Right renal cortex interstitium (tissue), 3 donors: ENCODE measurements around the gene NPHP4. TPM values are rescaled to one million over a fixed set of nuclear protein-coding genes. Genes with fewer than 3 reads are reported as not detected.

ENCODE experiments used
- DNase-seq, 3 donors: peaks; one replicate each; pipeline ENCODE4 v3.0.0-alpha.2; 2013; ENCODE audit warnings: low read depth in 3 of 3, low spot score in 2 of 3
- polyA plus RNA-seq, 3 donors: library from polyadenylated mRNA; unstranded; fragments of 120-200 nt; gene quantifications; one replicate each; pipeline ENCODE4 v1.2.1, GENCODE V29; 2013; ENCODE audit not compliant: insufficient read length in 3 of 3

NPHP4 gene
- polyA plus RNA-seq, 3 donors: 8.9 to 10.4 (median 9.2) TPM

- no peak for DNase-seq
Measured at GRCh38 chr1:5992814-5993555, 760 bp upstream of the NPHP4 start.

DNA sequence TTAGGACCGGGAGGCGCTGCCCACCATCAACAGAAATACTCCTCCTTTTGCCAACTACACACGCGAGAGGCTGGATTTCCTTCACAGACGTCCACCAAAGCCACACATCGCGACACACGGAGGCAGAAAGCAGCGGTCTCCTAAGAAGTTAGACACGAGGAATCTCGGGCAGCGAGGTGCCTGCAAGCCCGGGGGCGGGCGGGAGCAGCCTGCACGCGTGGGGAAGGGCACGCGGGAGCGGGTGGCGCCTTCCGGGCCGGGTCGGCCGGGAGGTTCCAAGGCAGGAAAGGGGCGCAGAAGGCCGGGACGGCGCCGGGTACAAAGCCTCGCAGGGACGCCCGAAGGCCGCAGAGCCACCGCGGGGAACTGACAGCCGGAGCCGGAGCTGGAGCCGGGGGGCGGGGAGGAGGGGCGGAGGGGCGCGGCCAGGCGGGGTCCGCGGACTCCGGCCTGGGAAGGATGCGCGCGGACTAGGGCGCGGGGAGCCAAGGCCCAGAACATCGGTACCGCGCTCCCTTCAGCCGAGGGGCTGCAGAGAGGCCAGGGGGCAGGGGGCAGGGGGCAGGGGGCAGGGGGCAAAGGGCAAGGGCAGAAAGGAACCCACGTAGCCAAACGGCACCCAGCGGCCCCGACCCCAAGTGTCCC is 722 bp downstream of the NPHP4 start:
- DNase-seq: no peak

DNA sequence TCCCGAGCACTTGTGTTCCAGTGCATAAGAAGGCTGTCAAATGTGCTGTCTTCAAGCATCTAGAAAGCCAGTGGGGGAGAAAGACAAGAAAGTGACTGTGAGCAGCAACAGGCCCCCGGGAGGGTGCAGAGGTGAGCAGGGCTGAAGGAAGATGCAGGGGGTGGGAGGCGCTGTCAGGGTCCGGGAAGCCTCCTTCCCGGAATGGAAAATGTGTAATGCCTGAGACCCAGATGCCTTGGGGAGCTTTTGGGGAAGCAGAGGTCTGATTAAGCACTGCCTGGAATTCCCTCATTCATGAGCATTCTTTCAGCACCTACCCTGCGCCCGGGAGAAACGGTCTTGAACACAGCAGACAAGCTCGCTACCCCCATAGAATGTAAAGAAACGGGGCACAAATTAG is 1.3 kb downstream of the NPHP4 start:
- no peak for DNase-seq

DNA sequence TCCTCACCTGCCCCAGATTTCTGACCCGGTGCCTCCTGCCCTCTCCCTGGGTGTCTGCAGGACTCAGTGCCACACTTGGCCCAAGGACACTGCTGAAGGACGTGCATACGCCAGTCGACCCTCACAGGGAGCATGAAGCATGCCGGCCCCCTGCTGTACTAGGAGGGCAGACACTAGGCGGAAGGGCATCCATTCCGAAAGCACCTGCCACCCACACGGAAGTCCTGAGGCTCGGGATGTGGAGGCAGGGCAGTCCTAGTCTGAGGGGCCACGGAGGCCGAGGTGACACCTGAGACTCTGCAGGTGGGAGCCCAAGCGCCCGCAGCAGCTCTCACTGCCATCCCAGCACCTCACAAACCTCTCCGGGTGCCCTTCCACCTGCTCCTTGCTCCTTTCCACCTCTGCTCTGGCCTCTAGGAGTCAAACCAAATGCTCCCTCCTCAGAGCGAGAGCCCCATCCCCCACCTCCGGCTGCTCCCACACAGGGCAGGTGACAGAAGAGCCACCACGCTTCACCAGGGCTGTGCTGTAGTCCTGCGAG is 2.4 kb downstream of the NPHP4 start:
- no peak for DNase-seq

DNA sequence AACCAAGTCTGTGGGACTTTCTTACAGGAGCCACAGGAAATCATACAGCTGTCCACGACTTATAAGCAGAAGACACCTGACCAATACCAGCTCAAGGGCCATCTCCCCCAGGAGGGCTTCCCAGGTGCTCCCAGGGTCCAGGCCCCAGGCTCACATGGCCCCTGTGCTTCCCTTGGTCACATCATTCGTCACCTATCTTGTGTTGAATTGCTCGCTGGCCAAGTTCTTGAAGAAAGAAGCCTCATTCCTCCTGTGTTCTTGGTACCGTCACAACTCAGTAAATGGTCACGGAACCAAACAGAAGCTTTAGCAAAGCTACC is 3.0 kb downstream of the NPHP4 start:
- no peak for DNase-seq

DNA sequence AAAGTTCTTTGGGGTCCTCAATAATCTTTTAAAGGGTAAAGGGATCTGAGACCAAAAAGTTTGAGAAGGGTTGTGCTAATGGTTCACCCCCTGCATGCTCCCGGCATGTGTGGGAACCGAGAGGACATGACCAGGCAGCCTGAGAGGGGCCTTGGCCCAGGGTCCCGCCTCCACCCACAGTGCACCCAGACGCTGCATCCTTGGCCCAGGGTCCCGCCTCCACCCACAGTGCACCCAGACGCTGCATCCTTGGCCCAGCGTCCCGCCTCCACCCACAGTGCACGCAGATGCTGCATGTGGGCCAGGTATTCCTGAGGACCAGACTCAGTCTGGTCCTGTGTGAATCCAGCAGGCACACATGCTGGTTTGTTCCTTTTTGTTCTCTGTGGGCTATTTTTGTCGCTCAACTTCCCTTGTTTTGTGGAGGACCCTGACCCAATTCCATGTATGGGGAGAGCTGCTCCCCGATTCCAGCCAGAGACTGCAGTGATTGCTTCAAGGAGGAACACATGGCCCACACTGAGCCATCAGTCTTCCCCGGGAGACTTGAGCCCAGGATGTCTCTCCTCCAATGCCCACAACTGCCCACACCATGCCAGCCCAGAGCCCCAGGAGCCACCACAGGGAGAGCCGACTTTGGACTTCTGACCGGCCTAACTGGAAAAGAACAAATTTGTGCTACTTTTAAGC is 3.5 kb downstream of the NPHP4 start:
- DNase-seq: no peak

GRCh38 chr1:5986018-5986417 is 6.2 kb downstream of the NPHP4 start:
- no peak for DNase-seq

DNA sequence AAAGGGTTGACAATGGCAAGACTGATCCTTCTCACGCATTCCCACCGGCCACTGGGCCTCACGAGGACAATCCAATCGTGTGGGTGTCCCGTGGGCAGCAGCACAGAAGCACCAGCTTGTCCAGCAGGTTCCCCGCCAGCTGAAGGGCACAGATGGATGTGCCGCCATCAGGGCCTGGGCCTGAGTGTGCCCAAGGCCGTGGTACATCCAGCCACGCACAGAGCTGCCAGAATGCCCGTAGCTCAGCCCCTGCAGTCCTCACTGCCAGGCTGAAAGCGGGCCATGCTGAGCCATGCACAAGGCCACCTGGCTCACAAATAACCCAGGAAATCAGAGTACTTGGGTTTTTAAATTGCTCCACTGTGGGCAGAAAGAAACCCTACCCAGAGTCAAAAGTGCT is 7.0 kb downstream of the NPHP4 start:
- DNase-seq: no peak

DNA sequence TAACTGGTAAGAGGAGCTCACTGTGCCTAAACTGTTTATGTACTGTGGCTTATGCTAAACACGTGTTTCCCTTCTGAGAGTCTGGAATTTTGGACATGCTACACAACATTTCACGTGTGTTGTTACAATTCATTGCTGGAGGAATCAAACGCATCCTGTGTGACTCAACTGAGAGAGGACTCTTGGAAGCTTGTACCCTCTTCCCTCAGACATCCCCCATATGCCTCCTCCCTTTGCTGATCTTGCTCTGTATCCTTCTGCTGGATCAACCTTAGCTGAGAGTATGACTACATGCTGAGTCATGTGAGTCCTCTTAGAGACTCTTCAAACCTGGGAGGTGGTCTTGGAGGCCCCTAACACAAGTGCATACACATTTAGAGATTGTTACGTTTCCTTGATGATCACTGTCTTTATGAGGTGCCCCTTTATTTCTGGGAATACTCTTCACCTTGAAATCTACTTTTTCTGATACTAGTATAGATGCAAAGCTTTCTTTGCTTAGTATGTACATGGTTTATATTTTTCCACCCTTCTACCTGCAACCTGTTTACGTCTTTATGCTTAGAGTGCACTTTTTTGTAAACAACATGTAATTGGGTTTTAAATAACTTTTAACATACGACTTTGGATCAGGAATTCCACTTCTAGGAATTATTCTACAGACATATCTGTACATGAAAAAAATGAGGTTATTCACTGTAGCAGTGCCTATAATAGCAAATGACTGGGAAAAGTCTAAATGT is 8.7 kb downstream of the NPHP4 start:
- no peak for DNase-seq

DNA sequence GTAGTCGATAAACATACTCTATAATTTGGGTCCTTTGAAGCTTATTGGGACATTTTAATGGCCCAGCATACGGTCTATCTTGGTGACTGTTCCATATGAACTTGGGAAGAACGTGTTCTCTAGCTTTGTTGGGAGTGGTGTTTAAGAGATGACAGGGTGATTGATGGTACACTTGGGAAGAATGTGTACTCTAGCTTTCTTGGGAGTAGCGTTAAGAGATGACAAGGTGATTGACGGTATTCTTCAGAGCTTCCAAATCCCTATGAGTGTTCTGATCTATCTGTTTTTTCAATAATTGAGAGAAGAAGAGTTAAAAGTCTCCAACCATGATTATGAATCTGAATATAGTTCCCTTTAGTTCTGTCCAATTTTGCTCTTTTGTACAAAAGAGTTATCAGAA is 9.4 kb downstream of the NPHP4 start:
- no peak for DNase-seq

GRCh38 chr1:5982276-5982675 is 9.9 kb downstream of the NPHP4 start:
- no peak for DNase-seq

- DNase-seq: no peak
Measured at GRCh38 chr1:5981009-5981380, 11.2 kb downstream of the NPHP4 start.

DNA sequence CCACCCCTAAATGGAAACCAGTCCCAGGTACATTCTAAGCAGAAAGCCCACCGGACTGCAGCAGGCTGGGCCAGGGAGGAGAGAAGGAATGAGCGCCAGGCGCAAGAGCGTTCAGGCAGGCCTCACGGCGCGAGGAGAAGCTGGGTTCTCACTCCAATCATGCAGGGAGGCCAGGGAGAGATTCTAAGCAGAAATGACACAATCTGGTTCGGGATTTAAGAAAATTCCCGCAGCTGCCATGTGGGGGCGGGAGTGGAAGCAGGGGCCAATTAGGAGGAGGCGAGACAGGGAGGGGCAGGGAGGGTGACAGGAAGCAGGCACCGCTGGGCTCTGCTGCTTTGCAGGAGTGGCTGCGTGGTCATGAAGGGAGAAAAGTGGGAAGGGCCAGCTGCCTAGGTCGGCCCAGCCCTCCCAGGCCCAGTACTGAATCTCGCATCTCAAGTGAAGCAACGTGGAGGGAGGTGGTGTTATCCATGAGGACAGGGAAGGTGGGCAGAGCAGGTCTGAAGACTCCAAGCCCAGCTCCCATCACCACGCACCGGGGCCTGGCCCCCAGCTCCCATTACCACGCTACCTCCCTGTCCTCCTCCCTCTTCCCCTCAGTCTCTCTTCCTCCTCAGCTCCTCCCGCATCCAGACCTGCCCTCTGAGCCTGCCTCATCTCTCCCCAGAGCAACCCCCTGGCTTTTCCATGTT is 11.8 kb downstream of the NPHP4 start:
- DNase-seq: no peak

DNA sequence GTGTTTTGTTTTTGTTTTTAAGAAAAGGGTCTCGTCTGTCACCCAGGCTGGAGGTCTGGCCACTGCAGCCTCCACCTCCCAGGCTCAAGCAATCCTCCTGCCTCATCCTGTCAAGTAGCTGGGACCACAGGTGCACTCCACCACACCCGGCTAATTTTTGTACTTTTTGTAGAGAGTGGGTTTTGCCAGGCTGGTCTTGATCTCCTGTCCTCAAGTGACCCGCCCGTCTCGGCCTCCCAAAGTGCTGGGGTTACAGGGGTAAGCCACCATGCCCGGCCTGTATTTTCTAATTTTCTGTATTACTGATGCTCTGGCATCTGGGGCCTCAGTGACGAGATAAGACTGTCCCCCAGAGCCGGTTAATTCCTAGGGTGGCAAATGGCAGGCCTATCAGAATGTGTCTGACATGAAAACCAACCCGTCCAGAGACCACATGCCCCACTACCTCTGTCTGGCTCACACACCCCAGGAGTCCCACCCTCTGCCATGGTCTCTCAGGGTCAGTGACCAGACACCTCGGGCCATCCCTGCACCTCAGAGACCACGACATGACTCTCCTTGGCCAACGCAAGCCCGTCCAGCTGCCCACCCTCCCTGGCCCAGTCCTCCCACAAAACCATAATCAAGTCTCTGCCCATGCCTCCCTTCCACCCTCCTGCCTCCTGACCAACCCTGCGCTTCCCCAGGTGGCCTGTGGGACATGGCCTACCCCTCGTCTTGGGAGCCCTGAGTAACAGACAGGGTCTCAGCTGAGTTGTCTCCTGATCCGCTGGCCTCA is 12.5 kb downstream of the NPHP4 start:
- DNase-seq: no peak

DNA sequence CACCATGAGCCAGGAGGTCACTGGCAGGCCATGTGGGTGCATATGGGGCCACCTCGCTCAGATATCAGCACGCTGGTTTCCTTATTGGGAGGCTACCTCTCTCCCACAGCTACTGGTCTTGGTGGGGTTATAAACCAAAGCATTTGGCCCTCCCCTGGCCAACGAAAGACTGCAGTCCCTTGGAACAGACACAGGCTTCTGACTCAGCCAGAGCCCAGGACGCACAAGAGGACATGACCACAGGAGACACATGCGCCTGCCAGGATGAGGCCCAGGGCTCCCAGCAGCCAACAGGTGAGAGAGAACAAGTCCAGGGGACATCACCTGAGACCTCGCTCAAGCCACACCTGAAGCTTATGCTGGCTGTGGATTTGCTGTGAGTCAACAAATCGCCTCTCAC is 13.8 kb downstream of the NPHP4 start:
- DNase-seq: no peak

DNA sequence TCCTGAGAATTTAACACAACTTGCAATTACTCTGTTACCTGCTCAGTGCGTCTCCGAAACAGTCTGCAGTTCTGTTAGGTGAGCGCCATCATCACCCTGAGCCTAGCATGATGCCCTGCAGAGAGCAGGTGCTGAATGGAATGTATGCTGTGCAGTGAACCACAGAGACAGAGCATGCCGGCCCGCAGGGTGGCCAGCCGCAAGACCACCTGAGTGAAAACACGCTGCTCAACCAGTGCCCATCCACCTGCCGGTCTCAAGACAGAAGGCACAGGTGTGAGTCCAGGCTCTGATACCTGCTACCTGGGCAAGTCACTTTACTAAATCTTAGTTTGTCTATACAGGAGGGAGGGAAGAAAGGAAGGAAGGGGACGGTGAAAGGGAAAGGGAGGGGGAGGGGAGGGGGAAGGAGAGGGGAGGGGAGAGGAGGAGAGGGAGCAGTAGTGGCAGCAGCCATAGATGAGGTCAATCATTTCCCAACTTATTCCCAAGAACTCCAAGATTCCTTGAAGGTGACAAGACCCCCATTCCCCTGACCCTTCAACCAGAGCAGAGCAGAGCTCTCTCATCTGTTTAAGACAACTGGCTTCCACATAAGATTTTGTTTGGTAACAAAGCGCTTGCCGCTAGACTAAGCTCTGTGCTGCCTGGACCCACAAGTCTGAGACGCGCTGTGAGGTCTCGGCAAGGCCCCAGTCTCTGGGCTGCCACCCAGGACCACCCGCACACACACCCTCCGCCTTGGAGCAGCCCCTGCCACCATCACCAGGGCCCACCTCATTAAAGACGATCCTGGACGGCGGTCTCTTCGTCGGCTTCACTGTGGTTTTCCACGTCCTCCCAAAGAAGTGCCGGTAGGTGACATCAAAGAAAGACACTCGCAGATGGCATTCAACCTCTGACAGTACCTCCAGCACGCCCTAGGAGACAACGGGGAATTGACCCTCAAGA is 14.5 kb downstream of the NPHP4 start:
- no peak for DNase-seq

- DNase-seq: no peak
Measured at GRCh38 chr1:5976726-5977493, 15.3 kb downstream of the NPHP4 start.

- no peak for DNase-seq
Measured at GRCh38 chr1:5976231-5976630, 16.0 kb downstream of the NPHP4 start.
